ENCODE data around the gene SLX4.

The SLX4 gene

GRCh38 chr16:3562914-3563480 lies 48.4 kb downstream of the SLX4 start:
- TF ChIP-seq OSR1 (CRISPR knock-in tag; IDR thresholded peaks at IDR 0.05) (no peak), BACH2 (CRISPR knock-in tag; IDR thresholded peaks at IDR 0.05; ENCODE audit: borderline replicate concordance) (no peak), RARB (CRISPR knock-in tag; IDR thresholded peaks at IDR 0.05) (no peak), ZFP3 (CRISPR knock-in tag; IDR thresholded peaks at IDR 0.05) (no peak), POU6F1 (CRISPR knock-in tag; IDR thresholded peaks at IDR 0.05; ENCODE audit: borderline replicate concordance, low read depth) (no peak), ZFP30 (CRISPR knock-in tag; IDR thresholded peaks at IDR 0.05) (no peak), ZNF8 (CRISPR knock-in tag; IDR thresholded peaks at IDR 0.05) (no peak), PPARA (CRISPR knock-in tag; IDR thresholded peaks at IDR 0.05; ENCODE audit: borderline replicate concordance) (no peak), TSHZ2 (CRISPR knock-in tag; IDR thresholded peaks at IDR 0.05) (no peak), CSDC2 (CRISPR knock-in tag; IDR thresholded peaks at IDR 0.05) (no peak), ISL1 (CRISPR knock-in tag; IDR thresholded peaks at IDR 0.05) (no peak), GLIS3 (CRISPR knock-in tag; IDR thresholded peaks at IDR 0.05) (no peak)
- no peak for ATAC-seq

GRCh38 chr16:3561626-3562025 lies 49.8 kb downstream of the SLX4 start:
- TF ChIP-seq ARNTL (CRISPR knock-in tag; IDR thresholded peaks at IDR 0.05; ENCODE audit: borderline replicate concordance, low read depth) (no peak), TOX (CRISPR knock-in tag; IDR thresholded peaks at IDR 0.05; ENCODE audit: borderline replicate concordance) (no peak), ZFP30 (CRISPR knock-in tag; IDR thresholded peaks at IDR 0.05) (no peak), GLIS3 (CRISPR knock-in tag; IDR thresholded peaks at IDR 0.05) (no peak), ESRRG (CRISPR knock-in tag; IDR thresholded peaks at IDR 0.05) (no peak), PPARA (CRISPR knock-in tag; IDR thresholded peaks at IDR 0.05; ENCODE audit: borderline replicate concordance) (no peak), CSRNP3 (CRISPR knock-in tag; IDR thresholded peaks at IDR 0.05) (no peak), RARB (CRISPR knock-in tag; IDR thresholded peaks at IDR 0.05) (no peak), ISL1 (CRISPR knock-in tag; IDR thresholded peaks at IDR 0.05) (no peak), CREB5 (CRISPR knock-in tag; IDR thresholded peaks at IDR 0.05; ENCODE audit: low read depth) (no peak), TSHZ2 (CRISPR knock-in tag; IDR thresholded peaks at IDR 0.05) (no peak), POU6F1 (CRISPR knock-in tag; IDR thresholded peaks at IDR 0.05; ENCODE audit: borderline replicate concordance, low read depth) (no peak)
- ATAC-seq: no peak
